Peyer's patch (tissue), 4 donors: ENCODE data around the gene ATP2B1.

Source experiments
- POLR2A ChIP-seq, 2 donors: fragments of 450-650 bp; IDR thresholded peaks; one replicate each; pipeline ENCODE4 v1.5.1; 2017; ENCODE audit warnings: antibody characterized with exemption in 2 of 2, mild to moderate bottlenecking in 2 of 2, moderate library complexity in 2 of 2
- TF ChIP-seq, protein P1 (sequence below), 6 experiments: fragments of 450-650 bp in 4 of 6; fragments of 200-600 bp in 2 of 6; sonication (generic) in 1 of 6; IDR thresholded peaks; one replicate each; pipeline ENCODE4 v1.5.1; 2017 to 2019; ENCODE audit warnings: antibody characterized with exemption in 6 of 6, mild to moderate bottlenecking in 3 of 6, moderate library complexity in 1 of 6

- TF ChIP-seq, protein P1, sequence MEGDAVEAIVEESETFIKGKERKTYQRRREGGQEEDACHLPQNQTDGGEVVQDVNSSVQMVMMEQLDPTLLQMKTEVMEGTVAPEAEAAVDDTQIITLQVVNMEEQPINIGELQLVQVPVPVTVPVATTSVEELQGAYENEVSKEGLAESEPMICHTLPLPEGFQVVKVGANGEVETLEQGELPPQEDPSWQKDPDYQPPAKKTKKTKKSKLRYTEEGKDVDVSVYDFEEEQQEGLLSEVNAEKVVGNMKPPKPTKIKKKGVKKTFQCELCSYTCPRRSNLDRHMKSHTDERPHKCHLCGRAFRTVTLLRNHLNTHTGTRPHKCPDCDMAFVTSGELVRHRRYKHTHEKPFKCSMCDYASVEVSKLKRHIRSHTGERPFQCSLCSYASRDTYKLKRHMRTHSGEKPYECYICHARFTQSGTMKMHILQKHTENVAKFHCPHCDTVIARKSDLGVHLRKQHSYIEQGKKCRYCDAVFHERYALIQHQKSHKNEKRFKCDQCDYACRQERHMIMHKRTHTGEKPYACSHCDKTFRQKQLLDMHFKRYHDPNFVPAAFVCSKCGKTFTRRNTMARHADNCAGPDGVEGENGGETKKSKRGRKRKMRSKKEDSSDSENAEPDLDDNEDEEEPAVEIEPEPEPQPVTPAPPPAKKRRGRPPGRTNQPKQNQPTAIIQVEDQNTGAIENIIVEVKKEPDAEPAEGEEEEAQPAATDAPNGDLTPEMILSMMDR (IDR thresholded peaks at IDR 0.05) = no peak
- no peak for TF ChIP-seq POLR2A (IDR thresholded peaks at IDR 0.05)
These were observed 169.0 kb downstream of the ATP2B1 start for GRCh38 chr12:89539426-89540223.
